Calu3 (cell line): ENCODE results near the gene PCGF2. TPM values are rescaled to one million over a fixed set of nuclear protein-coding genes. Genes with fewer than 3 reads are reported as not detected.
A peak's percentile ranks its signal among the peaks of the same experiment; 100 is the strongest.

Source experiments
- BruUV-seq: library from RNA; stranded (reverse); fragments of 400-500 nt; replicated peaks from 2 replicates; lab custom pipeline; 2021; lab: Mats Ljungman, UMichigan
- CTCF ChIA-PET: fragments of 300-600 bp; sonication (Branson Sonifier 250); formaldehyde crosslinking; loops from one replicate; lab custom pipeline; 2022; ENCODE audit warnings: antibody characterized with exemption; lab: Charles Lee
- DNase-seq: peaks from one replicate; pipeline ENCODE4 v3.0.0; 2022
- H3K27ac Mint-ChIP-seq: one replicate; pipeline ENCODE4 v1.8.0; 2022; ENCODE audit warnings: mixed read lengths; ENCODE audit not compliant: unreplicated experiment
- H3K27me3 Mint-ChIP-seq: one replicate; pipeline ENCODE4 v1.8.0; 2022; ENCODE audit warnings: mixed read lengths; ENCODE audit not compliant: unreplicated experiment
- H3K36me3 Mint-ChIP-seq: one replicate; pipeline ENCODE4 v1.8.0; 2022; ENCODE audit warnings: mild to moderate bottlenecking, moderate library complexity, mixed read lengths; ENCODE audit not compliant: insufficient read depth, unreplicated experiment
- H3K4me1 Mint-ChIP-seq: one replicate; pipeline ENCODE4 v1.8.0; 2022; ENCODE audit warnings: mild to moderate bottlenecking, low read depth, mixed read lengths; ENCODE audit not compliant: unreplicated experiment
- H3K4me3 Mint-ChIP-seq: one replicate; pipeline ENCODE4 v1.8.0; 2022; ENCODE audit warnings: mild to moderate bottlenecking, low read depth, moderate library complexity, mixed read lengths; ENCODE audit not compliant: unreplicated experiment
- H3K9me3 Mint-ChIP-seq: one replicate; pipeline ENCODE4 v1.8.0; 2022; ENCODE audit warnings: low read depth, mixed read lengths; ENCODE audit not compliant: unreplicated experiment
- CTCF ChIP-seq: fragments of 200-600 bp; IDR thresholded peaks from one replicate; pipeline ENCODE4 v1.8.0; 2022; ENCODE audit warnings: antibody characterized with exemption; ENCODE audit not compliant: unreplicated experiment
- intact Hi-C: fragments of 100-400 bp; cut with micrococcal nuclease; formaldehyde crosslinking; loops from one replicate; pipeline ENCODE4 v1.10.0; 2022; ENCODE audit not compliant: unreplicated experiment
- total RNA-seq: library from RNA; stranded (reverse); gene quantifications from 2 replicates; pipeline ENCODE4 v1.2.3, GENCODE V29; 2022

PCGF2 gene
- total RNA-seq, 1 experiment from 2014 or later, result 205 TPM

GRCh38 chr17:38738686-38739085 lies 9.4 kb downstream of the PCGF2 start:
- Mint-ChIP-seq H3K36me3 (peaks cover 99% of the 10 kb centered on the region), H3K27me3 (no peaks in the 10 kb centered on the region), H3K4me1 (peaks cover 42% of the 10 kb centered on the region), H3K4me3 (no peak overlapping the region), H3K9me3 (no peaks in the 10 kb centered on the region), H3K27ac (no peak overlapping the region)
- intact Hi-C loops, result no loop called here
- CTCF ChIA-PET, result interaction anchor here (0.5 kb wide), 1 partner anchor 13 kb away, joined by 6 read pairs; no protein-coding TSS in a partner anchor
- no TSS peak for BruUV-seq
- TF ChIP-seq CTCF, result no peak
- no peak for DNase-seq

- Mint-ChIP-seq H3K27ac (peak overlapping the region; percentile 4), H3K4me1 (peaks cover 42% of the 10 kb centered on the region), H3K4me3 (no peak overlapping the region), H3K9me3 (no peaks in the 10 kb centered on the region), H3K36me3 (peaks cover 99% of the 10 kb centered on the region), H3K27me3 (no peaks in the 10 kb centered on the region)
- CTCF ChIA-PET, result interaction anchor here (0.6 to 0.7 kb wide), 2 partner anchors 365 to 1390 kb away, joined by 4 to 6 read pairs; no protein-coding TSS in a partner anchor
- BruUV-seq, result no TSS peak
- DNase-seq, result no peak
- intact Hi-C loops, result no loop called here
- TF ChIP-seq CTCF, result no peak
These were observed 10.0 kb downstream of the PCGF2 start for GRCh38 chr17:38738007-38738662.

- CTCF ChIA-PET, result interaction anchor here (0.5 to 2.6 kb wide), 41 partner anchors 10 to 1303 kb away, joined by 3 to 84 read pairs (median 5); partner anchors contain the start of genes MLLT6, PGAP3, PSMB3 and SRCIN1
- H3K36me3 Mint-ChIP-seq, result peaks cover 100% of the 10 kb centered on the region
- intact Hi-C loops, result loop anchor here (1.0 kb wide), 1 partner anchor 58 kb away; no protein-coding TSS in a partner anchor
These were observed 12.8 kb downstream of the PCGF2 start for GRCh38 chr17:38735161-38735997.

More at GRCh38 chr17:38735161-38735997, 12.8 kb downstream of the PCGF2 start:
- H3K4me3 Mint-ChIP-seq, result no peak overlapping the region
- no peaks in the 10 kb centered on the region for H3K27me3 Mint-ChIP-seq
- H3K27ac Mint-ChIP-seq, result peak overlapping the region; percentile 15
- no peaks in the 10 kb centered on the region for H3K9me3 Mint-ChIP-seq
- peak; percentile 93 for DNase-seq
- TF ChIP-seq CTCF, result peak; percentile 100
- BruUV-seq, result TSS peak; percentile 87
- peaks cover 44% of the 10 kb centered on the region for H3K4me1 Mint-ChIP-seq
